H9 (cell line): ENCODE data around the gene NTSR2. TPM values are rescaled to one million over a fixed set of nuclear protein-coding genes. Genes with fewer than 3 reads are reported as not detected.

Experiments
- DNase-seq: peaks from one replicate; pipeline ENCODE4 v3.0.0-alpha.2; 2017
- H2AFZ ChIP-seq: one replicate; pipeline ENCODE4 v1.6.1; 2013; ENCODE audit warnings: mild to moderate bottlenecking, low read length, control low read depth, moderate library complexity
- H2AK5ac ChIP-seq: 2 replicates; pipeline ENCODE4 v1.6.1; 2013; ENCODE audit warnings: low read length, control low read depth, mixed read lengths; ENCODE audit not compliant: insufficient read length
- H2BK120ac ChIP-seq: one replicate; pipeline ENCODE4 v1.6.1; 2013; ENCODE audit warnings: low read depth, mild to moderate bottlenecking, low read length, control low read depth, inconsistent platforms; ENCODE audit not compliant: poor library complexity, severe bottlenecking
- H2BK12ac ChIP-seq: 2 replicates; pipeline ENCODE4 v1.6.1; 2013; ENCODE audit warnings: low read length, control low read depth, mixed read lengths, low read depth; ENCODE audit not compliant: insufficient read length
- H2BK15ac ChIP-seq: 2 replicates; pipeline ENCODE4 v1.6.1; 2013; ENCODE audit warnings: low read depth, low read length, control low read depth
- H2BK20ac ChIP-seq: one replicate; pipeline ENCODE4 v1.6.1; 2013; ENCODE audit warnings: low read depth, mild to moderate bottlenecking, low read length, control low read depth, inconsistent platforms; ENCODE audit not compliant: poor library complexity, severe bottlenecking
- H2BK5ac ChIP-seq: 2 replicates; pipeline ENCODE4 v1.6.1; 2013; ENCODE audit warnings: low read length, control low read depth, mixed read lengths; ENCODE audit not compliant: insufficient read length
- H3K14ac ChIP-seq: 2 replicates; pipeline ENCODE4 v1.6.1; 2013; ENCODE audit warnings: low read length, control low read depth; ENCODE audit not compliant: insufficient read depth
- H3K18ac ChIP-seq: 2 replicates; pipeline ENCODE4 v1.6.1; 2013; ENCODE audit warnings: low read depth, mild to moderate bottlenecking, mixed read lengths, low read length, control low read depth; ENCODE audit not compliant: insufficient read length
- H3K23ac ChIP-seq: 2 replicates; pipeline ENCODE4 v1.6.1; 2013; ENCODE audit warnings: low read length, control low read depth, mixed read lengths, low read depth; ENCODE audit not compliant: insufficient read length
- H3K23me2 ChIP-seq: 2 replicates; pipeline ENCODE4 v1.6.1; 2013; ENCODE audit warnings: low read depth, mild to moderate bottlenecking, mixed read lengths, low read length, control low read depth; ENCODE audit not compliant: insufficient read length, poor library complexity, severe bottlenecking
- H3K27ac ChIP-seq: 2 replicates; pipeline ENCODE4 v1.5.1; 2013; ENCODE audit warnings: low read length, control low read depth, mixed read lengths, low read depth; ENCODE audit not compliant: insufficient read length
- H3K27me3 ChIP-seq: 2 replicates; pipeline ENCODE4 v1.6.1; 2013; ENCODE audit warnings: low read length, control low read depth, inconsistent platforms; ENCODE audit not compliant: insufficient read depth
- H3K4ac ChIP-seq: 2 replicates; pipeline ENCODE4 v1.6.1; 2013; ENCODE audit warnings: low read depth, mild to moderate bottlenecking, control low read depth, inconsistent platforms, low read length, moderate library complexity
- H3K4me1 ChIP-seq: 2 replicates; pipeline ENCODE4 v1.6.1; 2013; ENCODE audit warnings: low read length, control low read depth, inconsistent platforms; ENCODE audit not compliant: insufficient read depth
- H3K4me2 ChIP-seq: 2 replicates; pipeline ENCODE4 v1.6.1; 2013; ENCODE audit warnings: low read length, control low read depth, mixed read lengths; ENCODE audit not compliant: insufficient read length, insufficient read depth
- H3K56ac ChIP-seq: 2 replicates; pipeline ENCODE4 v1.6.1; 2013; ENCODE audit warnings: low read depth, mild to moderate bottlenecking, mixed read lengths, low read length, control low read depth; ENCODE audit not compliant: insufficient read length
- H3K79me1 ChIP-seq: 2 replicates; pipeline ENCODE4 v1.6.1; 2013; ENCODE audit warnings: low read depth, mild to moderate bottlenecking, moderate library complexity, low read length, control low read depth, inconsistent platforms; ENCODE audit not compliant: insufficient read depth, poor library complexity, severe bottlenecking
- H3K79me2 ChIP-seq: 2 replicates; pipeline ENCODE4 v1.6.1; 2013; ENCODE audit warnings: low read length, control low read depth, inconsistent platforms; ENCODE audit not compliant: insufficient read depth
- H3K9ac ChIP-seq: 2 replicates; pipeline ENCODE4 v1.6.1; 2013; ENCODE audit warnings: low read length, control low read depth, mixed read lengths; ENCODE audit not compliant: insufficient read length; ENCODE audit errors: extremely low read depth
- H3K9me3 ChIP-seq: one replicate; pipeline ENCODE4 v1.6.1; 2013; ENCODE audit warnings: low read depth, low read length, inconsistent platforms; ENCODE audit not compliant: control insufficient read depth
- H3T11ph ChIP-seq: one replicate; pipeline ENCODE4 v1.6.1; 2013; ENCODE audit warnings: mild to moderate bottlenecking, low read length, control low read depth, inconsistent platforms
- H4K20me1 ChIP-seq: one replicate; pipeline ENCODE4 v1.6.1; 2013; ENCODE audit not compliant: control insufficient read depth, insufficient read length, insufficient read depth
- H4K5ac ChIP-seq: 2 replicates; pipeline ENCODE4 v1.6.1; 2013; ENCODE audit warnings: low read depth, mild to moderate bottlenecking, mixed read lengths, low read length, control low read depth; ENCODE audit not compliant: insufficient read length
- H4K8ac ChIP-seq: replicated peaks from 2 replicates; pipeline ENCODE4 v1.6.1; 2013; ENCODE audit warnings: low read length, control low read depth, mixed read lengths, low read depth; ENCODE audit not compliant: insufficient read length
- H4K91ac ChIP-seq: 2 replicates; pipeline ENCODE4 v1.6.1; 2013; ENCODE audit warnings: low read depth, mild to moderate bottlenecking, moderate library complexity, mixed read lengths, low read length, control low read depth; ENCODE audit not compliant: insufficient read length
- H3K27ac Mint-ChIP-seq, 3 experiments: 2 replicates in 2 of 3; 3 replicates in 1 of 3; pipeline ENCODE4 v1.8.0; 2020 to 2021; ENCODE audit warnings: mixed read lengths in 3 of 3, mild to moderate bottlenecking in 1 of 3, moderate library complexity in 1 of 3
- H3K27me3 Mint-ChIP-seq: 2 replicates; pipeline ENCODE4 v1.8.0; 2021; ENCODE audit warnings: low read depth, mild to moderate bottlenecking, moderate library complexity, mixed read lengths
- H3K36me3 Mint-ChIP-seq, 3 experiments: 2 replicates in 2 of 3; 3 replicates in 1 of 3; pipeline ENCODE4 v1.8.0; 2020 to 2021; ENCODE audit warnings: low read depth in 3 of 3, mixed read lengths in 3 of 3; ENCODE audit not compliant: insufficient read depth in 1 of 3
- H3K4me1 Mint-ChIP-seq, 2 experiments: 2 replicates each; pipeline ENCODE4 v1.8.0; 2020; ENCODE audit warnings: mixed read lengths in 2 of 2
- H3K4me3 Mint-ChIP-seq, 2 experiments: 2 replicates in 1 of 2; 3 replicates in 1 of 2; pipeline ENCODE4 v1.8.0; 2020 to 2021; ENCODE audit warnings: mild to moderate bottlenecking in 2 of 2, mixed read lengths in 2 of 2, moderate library complexity in 1 of 2
- H3K9me3 Mint-ChIP-seq, 2 experiments: 2 replicates in 1 of 2; 3 replicates in 1 of 2; pipeline ENCODE4 v1.8.0; 2020; ENCODE audit warnings: mild to moderate bottlenecking in 2 of 2, mixed read lengths in 2 of 2, moderate library complexity in 1 of 2
- CTCF ChIP-seq: fragments of 200-600 bp; sonication (generic); conservative IDR thresholded peaks from 3 replicates; pipeline ENCODE4 v1.8.0; 2021; ENCODE audit warnings: antibody characterized with exemption, mild to moderate bottlenecking
- WGBS: extraction: QIAGEN DNeasy Blood & Tissue Kit; methylation state at CpG from one replicate; pipeline ENCODE4 v1.1.7; 2013; ENCODE audit warnings: missing lambda C conversion rate, low lambda C conversion rate, mixed read lengths; ENCODE audit not compliant: insufficient read length; ENCODE audit errors: extremely low coverage; 5-methylcytosine and 5-hydroxymethylcytosine counted together
- total RNA-seq: library from RNA; stranded (reverse); gene quantifications from 2 replicates; pipeline ENCODE4 v1.2.1, GENCODE V29; 2021

The NTSR2 gene
- total RNA-seq, 1 experiment from 2014 or later, result not detected

GRCh38 chr2:11677136-11678055 lies 7.4 kb upstream of the NTSR2 start:
- H4K5ac ChIP-seq, result no peak overlapping the region
- Mint-ChIP-seq H3K9me3 (no peaks in the 10 kb centered on the region), H3K27ac (no peak overlapping the region), H3K36me3 (no peaks in the 10 kb centered on the region; a peak in 1 of 7 replicates), H3K4me1 (peaks cover 40 to 47% of the 10 kb centered on the region in 2 experiments), H3K27me3 (peaks cover 22% of the 10 kb centered on the region; the same call in 1 of the 2 replicates), H3K4me3 (0 out of 5 replicates have a peak overlapping the region, but pooled peaks of 1 of the 2 experiments have one; percentile 41)
- H3K79me2 ChIP-seq, result no peaks in the 10 kb centered on the region
- no peak overlapping the region for H3K56ac ChIP-seq
- no peak overlapping the region for H3K9ac ChIP-seq
- H3K18ac ChIP-seq, result no peak overlapping the region
- H3K9me3 ChIP-seq, result no peaks in the 10 kb centered on the region
- no peaks in the 10 kb centered on the region for H3K27me3 ChIP-seq
- peak; percentile 77 for DNase-seq
- no peak overlapping the region for H2BK15ac ChIP-seq
- no peak overlapping the region for H2AFZ ChIP-seq
- no peak overlapping the region for H2BK20ac ChIP-seq
- no peak overlapping the region for H3K27ac ChIP-seq
- WGBS, result no CpG with 5 or more reads among the region's 27 CpGs
- peaks cover 4% of the 10 kb centered on the region; the same call in 1 of the 2 replicates for H3K4me1 ChIP-seq
- H4K8ac ChIP-seq, result no peak overlapping the region
- no peak overlapping the region for H2BK5ac ChIP-seq
- H3T11ph ChIP-seq, result no peak overlapping the region
- H2BK120ac ChIP-seq, result no peak overlapping the region
- H4K20me1 ChIP-seq, result no peaks in the 10 kb centered on the region
- H4K91ac ChIP-seq, result no peak overlapping the region
- H3K14ac ChIP-seq, result no peak overlapping the region
- H2AK5ac ChIP-seq, result no peak overlapping the region
- no peak overlapping the region for H2BK12ac ChIP-seq
- no peak overlapping the region for H3K4ac ChIP-seq
- H3K79me1 ChIP-seq, result no peaks in the 10 kb centered on the region
- H3K23me2 ChIP-seq, result no peaks in the 10 kb centered on the region
- no peak for TF ChIP-seq CTCF
- H3K23ac ChIP-seq, result no peak overlapping the region
- no peak overlapping the region for H3K4me2 ChIP-seq
